Iris pigment epithelial cell (primary cell): Measurements from ENCODE around the gene WNT9A.
"Not testable (repeated sequence)": the region's sequence is repeated elsewhere in the genome, so short reads cannot be mapped to it uniquely, and the experiment has no call there.

ENCODE experiments used
- DNase-seq: peaks from one replicate; pipeline ENCODE4 v3.0.0-alpha.2; 2011; ENCODE audit warnings: low read depth

The WNT9A gene

GRCh38 chr1:227886503-227886961 is 61.2 kb downstream of the WNT9A start:
- no peak for DNase-seq

DNA sequence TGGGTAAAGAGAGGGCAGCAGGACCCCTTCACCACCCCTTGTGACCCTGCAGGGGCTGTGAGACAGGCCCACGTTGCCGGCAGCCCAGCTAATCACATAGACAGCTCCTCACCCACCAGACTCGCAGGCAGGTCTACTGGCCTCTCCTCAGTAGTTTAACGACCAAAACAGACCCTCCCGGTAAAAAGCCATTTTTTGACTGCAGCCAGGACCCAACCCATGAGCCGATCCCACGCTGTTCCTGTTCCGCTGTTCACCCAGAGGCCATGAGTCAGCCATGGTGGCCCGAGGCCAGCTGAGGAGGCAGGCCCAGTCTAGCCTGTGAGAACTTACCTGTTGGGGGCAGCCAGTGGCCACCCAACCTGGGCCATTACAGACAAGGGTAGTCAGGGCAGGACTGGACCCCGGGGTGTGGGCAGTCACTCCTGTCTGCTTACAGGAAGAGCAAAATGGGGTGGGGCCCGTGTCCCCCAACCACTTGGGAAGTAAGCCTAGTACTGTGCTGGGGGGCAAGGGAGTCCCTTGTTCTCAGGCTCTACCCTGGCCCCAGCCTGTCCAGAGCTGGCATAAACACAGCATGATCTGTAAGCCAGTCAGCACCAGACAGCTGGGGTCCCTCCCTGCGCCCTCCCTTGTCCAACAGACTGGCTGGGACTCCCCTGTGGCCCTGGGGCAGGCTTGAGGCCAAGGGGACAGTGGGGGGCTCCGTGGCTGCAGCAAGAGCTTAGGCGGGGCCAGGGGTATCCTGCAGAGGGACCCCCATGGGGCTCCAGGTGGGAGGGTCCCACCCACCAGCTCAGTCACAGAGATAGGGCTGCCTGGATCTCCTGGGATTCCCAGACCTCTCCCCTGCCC is 61.9 kb downstream of the WNT9A start:
- DNase-seq = peak; percentile 64

GRCh38 chr1:227885135-227885647 is 62.5 kb downstream of the WNT9A start:
- DNase-seq = no peak

DNA sequence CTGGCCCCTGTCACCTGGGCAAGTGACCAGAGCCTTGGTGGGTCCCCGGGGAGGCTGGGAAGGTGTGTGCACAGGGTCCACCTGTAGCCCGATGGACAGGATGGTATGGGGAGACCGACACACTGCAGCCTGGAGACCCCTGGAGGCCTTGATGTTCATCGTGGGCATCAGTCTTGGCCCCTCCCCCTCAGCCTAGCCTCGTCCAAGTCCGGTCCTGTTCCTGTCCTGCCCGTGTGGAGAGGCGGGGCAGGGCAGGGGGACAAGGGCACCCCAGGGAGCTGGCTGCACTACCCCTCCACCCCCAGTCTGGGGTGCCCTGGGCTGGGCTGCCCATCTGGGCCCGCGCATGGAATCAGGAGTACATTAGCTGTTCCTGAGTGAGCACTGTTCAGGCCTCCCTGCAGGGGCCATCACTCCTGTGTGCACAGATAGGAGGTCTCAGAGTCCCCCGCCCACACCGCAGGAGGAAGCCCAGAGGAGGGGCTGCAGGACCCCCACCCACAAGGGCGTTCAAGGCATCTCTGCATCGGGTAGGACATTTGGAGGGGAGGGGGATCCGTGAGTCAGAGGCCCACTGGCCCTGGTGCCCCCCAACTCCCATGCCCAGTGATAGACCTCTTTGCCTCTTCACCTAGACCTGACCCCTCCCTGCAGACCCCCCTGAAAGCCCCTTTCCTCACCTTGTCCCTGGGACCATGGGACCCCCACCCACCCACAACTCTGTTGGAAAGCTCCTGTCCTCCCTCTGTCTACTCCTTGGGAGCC is 63.2 kb downstream of the WNT9A start:
- no peak for DNase-seq

DNA sequence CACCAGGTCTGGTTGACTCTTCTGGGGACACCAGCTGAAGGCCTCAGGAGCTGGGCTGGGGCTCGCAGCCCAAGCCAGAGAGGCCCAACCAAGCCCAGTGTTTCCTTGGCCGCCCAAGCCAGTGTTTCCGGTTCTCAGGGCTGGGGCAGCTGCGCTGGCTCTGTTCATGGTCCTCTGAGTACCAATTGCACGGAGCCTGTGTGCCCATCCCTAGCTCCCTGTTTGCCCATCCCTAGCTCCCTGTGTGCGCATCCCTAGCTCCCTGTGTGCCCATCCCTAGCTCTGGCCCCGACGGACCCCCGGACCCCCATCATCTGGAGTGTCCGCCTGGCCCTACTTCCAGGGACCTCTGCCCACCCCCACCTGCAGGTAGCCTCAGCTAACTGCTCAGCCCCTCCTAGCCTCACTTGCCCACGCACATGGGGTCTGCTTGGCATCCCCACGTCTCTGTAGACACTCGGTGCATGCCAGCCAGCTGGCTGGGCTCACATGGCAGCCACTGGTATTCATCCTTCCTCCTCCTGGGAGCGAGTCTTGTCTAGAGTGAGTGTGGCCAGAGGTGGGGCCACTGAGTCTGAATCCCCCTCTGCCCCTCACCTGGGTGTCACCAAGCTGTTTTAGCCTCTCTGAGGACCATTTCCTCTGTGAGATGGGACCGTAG is 64.0 kb downstream of the WNT9A start:
- DNase-seq = no peak

- no peak for DNase-seq
Measured at GRCh38 chr1:227883073-227883520, 64.6 kb downstream of the WNT9A start.

GRCh38 chr1:227880342-227880924 is 67.3 kb downstream of the WNT9A start:
- no peak for DNase-seq

DNA sequence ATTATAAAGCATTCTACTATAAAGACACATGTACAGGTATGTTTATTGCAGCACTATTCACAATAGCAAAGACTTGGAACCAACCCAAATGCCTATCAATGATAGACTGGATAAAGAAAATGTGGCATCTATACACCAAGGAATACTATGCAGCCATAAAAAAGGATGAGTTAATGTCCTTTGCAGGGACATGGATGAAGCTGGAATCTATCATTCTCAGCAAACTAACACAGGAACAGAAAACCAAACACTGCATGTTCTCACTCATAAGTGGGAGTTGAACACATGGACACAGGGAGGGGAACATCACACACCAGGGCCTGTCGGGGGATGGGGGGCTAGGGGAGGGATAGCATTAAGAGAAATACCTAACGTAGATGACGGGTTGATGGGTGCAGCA is 69.9 kb downstream of the WNT9A start:
- not testable (repeated sequence) for DNase-seq

DNA sequence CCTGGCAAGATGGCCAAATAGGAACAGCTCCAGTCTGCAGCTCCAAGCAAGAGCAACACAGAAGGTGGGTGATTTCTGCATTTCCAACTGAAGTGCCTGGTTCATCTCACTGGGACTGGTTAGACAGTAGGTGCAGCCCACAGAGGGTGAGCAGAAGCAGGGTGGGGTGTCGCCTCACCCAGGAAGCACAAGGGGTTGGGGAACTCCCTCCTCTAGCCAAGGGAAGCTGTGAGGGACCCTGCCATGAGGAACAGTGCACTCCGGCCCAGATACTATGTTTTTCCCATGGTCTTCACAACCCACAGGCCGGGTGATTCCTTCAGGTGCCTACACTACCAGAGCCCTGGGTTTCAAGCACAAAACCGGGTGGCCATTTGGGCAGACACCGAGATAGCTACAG is 75.8 kb downstream of the WNT9A start:
- not testable (repeated sequence) for DNase-seq

- DNase-seq = no peak
Measured at GRCh38 chr1:227870366-227870765, 77.4 kb downstream of the WNT9A start.

DNA sequence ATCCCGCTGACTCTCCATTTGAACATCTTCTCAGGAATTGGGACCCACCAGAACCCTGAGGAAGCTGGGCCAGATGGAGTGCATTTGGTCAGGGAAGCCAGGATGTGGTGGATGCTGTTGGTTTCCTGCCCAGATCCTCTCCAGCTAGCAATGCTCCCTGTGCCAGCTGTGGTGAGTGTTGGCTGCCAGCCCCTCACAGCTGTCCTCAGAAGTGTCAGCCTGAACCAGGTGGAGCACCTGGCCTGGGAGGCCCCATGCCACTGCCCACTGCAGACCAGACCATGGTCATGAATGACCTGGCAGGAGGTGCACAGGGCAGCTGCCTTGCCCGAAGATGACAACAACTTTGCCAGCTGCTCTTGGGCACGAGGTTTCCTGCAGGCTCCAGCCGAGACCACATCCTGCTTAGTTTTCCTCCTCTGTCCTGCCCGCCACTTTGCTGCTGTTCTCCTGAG is 77.9 kb downstream of the WNT9A start:
- DNase-seq = no peak

DNA sequence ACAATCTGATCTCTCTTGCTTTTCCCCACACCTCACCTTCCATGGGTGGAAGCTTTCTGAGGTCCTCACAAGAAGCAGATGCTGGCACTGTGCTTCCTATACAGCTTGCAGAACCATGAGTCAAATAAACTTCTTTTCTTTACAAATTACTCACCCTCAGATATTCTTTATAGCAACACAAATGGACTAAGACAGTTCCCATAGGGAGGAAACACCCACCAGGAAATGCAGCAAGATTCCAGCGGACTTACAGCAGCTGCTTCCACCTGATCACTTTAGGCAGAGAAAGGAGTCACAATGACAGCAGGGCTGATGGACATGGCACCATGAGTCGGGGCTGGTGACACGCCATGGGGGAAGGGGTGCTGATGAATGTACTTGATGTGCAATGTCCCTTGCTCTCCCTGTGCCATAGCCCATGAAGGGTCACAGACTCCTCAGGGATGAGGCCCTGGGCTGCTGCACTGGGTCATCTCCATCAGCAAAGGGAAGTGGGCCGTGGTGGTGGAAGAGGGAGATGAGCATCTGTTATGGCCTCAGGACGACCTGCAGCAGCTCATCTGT is 78.4 kb downstream of the WNT9A start:
- no peak for DNase-seq
